Natural killer cell (primary cell): ENCODE data around the gene MTAP. TPM values are rescaled to one million over a fixed set of nuclear protein-coding genes. Genes with fewer than 3 reads are reported as not detected.

Experiments
- ATAC-seq, 3 donors: fragments of 150-1000 bp in 2 of 3; fragments of 200-7000 bp in 1 of 3; cut with Tn5 transposase; 1 replicate in 1 of 3; 2 replicates in 2 of 3; pipeline ENCODE4 v1.10.0; 2021; ENCODE audit warnings: mild to moderate bottlenecking in 2 of 3, moderate library complexity in 2 of 3
- DNase-seq, 2 donors: peaks; one replicate each; pipeline versions ENCODE4 v3.0.0 to v3.0.0-alpha.2; 2013 to 2021; ENCODE audit warnings: mixed read lengths in 1 of 2
- H3K27ac ChIP-seq: one replicate; pipeline ENCODE4 v1.5.1; 2013; ENCODE audit warnings: mild to moderate bottlenecking, low read length
- H3K27me3 ChIP-seq: one replicate; pipeline ENCODE4 v1.6.1; 2013; ENCODE audit warnings: low read length; ENCODE audit not compliant: control insufficient read depth, insufficient read depth
- H3K36me3 ChIP-seq: one replicate; pipeline ENCODE4 v1.6.1; 2013; ENCODE audit warnings: low read length; ENCODE audit not compliant: control insufficient read depth, insufficient read depth
- H3K4me1 ChIP-seq: one replicate; pipeline ENCODE4 v1.6.1; 2013; ENCODE audit warnings: low read length; ENCODE audit not compliant: control insufficient read depth, insufficient read depth
- H3K4me3 ChIP-seq: one replicate; pipeline ENCODE4 v1.5.1; 2013; ENCODE audit warnings: low read length
- H3K9me3 ChIP-seq: one replicate; pipeline ENCODE4 v1.6.1; 2013; ENCODE audit warnings: low read length; ENCODE audit not compliant: control insufficient read depth, insufficient read depth
- H3K27ac Mint-ChIP-seq, 2 donors: one replicate each; pipeline ENCODE4 v1.8.0; 2022; ENCODE audit warnings: mild to moderate bottlenecking in 2 of 2, mixed read lengths in 2 of 2, moderate library complexity in 1 of 2
- H3K27me3 Mint-ChIP-seq, 2 donors: one replicate each; pipeline ENCODE4 v1.8.0; 2022; ENCODE audit warnings: low read depth in 2 of 2, mixed read lengths in 2 of 2
- H3K36me3 Mint-ChIP-seq: one replicate; pipeline ENCODE4 v1.8.0; 2022; ENCODE audit warnings: mixed read lengths
- H3K4me1 Mint-ChIP-seq, 2 donors: one replicate each; pipeline ENCODE4 v1.8.0; 2022; ENCODE audit warnings: mixed read lengths in 2 of 2
- H3K4me3 Mint-ChIP-seq: one replicate; pipeline ENCODE4 v1.8.0; 2022; ENCODE audit warnings: mild to moderate bottlenecking, moderate library complexity, mixed read lengths
- H3K9me3 Mint-ChIP-seq, 2 donors: one replicate each; pipeline ENCODE4 v1.8.0; 2022; ENCODE audit warnings: mixed read lengths in 2 of 2
- WGBS: methylation state at CpG from one replicate; pipeline ENCODE4 v1.1.7; 2013; ENCODE audit warnings: missing lambda C conversion rate; ENCODE audit not compliant: insufficient coverage; 5-methylcytosine and 5-hydroxymethylcytosine counted together
- intact Hi-C: fragments of 100-400 bp; cut with micrococcal nuclease; formaldehyde crosslinking; loops from one replicate; pipeline ENCODE4 v1.14.2; 2022
- total RNA-seq, 4 donors: library from RNA; stranded (reverse); fragments of 120-200 nt in 1 of 4; gene quantifications; one replicate each; pipeline versions ENCODE4 v1.2.3 to v1.2.4, GENCODE V29; 2013 to 2022
- TF ChIP-seq, protein P1 (sequence below): fragments of 200-600 bp; IDR thresholded peaks from one replicate; pipeline ENCODE4 v1.8.0; 2022; ENCODE audit warnings: antibody characterized with exemption

MTAP gene
- total RNA-seq, 3 donors from 2014 or later (not counting 1 experiment from before 2014, with no cell fraction given), result 19.4 to 20.7 (median 19.6) TPM

DNA sequence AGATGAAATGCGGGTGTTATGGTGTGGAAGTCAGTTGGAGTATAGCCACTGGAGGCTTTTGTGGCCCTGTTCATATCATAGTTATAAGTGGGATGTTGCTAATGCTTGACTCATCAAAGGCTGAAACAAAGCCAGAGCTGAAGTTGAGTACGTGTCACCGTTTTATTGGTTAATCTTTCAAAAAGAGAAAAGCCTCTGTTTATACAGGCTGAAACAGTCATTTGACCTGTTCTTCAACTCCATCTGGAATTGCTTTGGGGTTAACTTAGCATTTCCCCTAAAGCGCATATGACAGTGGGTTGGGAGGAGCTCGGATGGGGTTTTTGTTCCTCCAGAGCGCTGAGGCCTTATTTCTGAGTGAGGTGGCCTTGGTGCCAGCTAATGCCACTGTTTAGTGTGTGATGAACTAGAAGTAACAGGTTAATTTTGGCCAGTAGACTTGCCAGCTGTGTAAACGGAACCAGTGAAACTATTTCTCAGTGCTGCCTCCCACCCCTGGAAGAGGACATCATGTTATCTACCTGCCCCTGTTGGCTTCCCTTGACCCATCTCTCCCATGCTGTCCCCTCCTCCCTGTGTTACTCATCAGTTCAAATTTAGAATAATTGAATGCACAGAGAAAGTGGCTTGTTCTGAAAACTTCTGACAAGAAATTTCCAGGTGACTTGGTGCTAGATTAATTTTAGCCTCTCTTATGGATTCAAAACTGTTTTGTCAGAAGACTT is 34.2 kb downstream of the MTAP start:
- TF ChIP-seq, protein P1, sequence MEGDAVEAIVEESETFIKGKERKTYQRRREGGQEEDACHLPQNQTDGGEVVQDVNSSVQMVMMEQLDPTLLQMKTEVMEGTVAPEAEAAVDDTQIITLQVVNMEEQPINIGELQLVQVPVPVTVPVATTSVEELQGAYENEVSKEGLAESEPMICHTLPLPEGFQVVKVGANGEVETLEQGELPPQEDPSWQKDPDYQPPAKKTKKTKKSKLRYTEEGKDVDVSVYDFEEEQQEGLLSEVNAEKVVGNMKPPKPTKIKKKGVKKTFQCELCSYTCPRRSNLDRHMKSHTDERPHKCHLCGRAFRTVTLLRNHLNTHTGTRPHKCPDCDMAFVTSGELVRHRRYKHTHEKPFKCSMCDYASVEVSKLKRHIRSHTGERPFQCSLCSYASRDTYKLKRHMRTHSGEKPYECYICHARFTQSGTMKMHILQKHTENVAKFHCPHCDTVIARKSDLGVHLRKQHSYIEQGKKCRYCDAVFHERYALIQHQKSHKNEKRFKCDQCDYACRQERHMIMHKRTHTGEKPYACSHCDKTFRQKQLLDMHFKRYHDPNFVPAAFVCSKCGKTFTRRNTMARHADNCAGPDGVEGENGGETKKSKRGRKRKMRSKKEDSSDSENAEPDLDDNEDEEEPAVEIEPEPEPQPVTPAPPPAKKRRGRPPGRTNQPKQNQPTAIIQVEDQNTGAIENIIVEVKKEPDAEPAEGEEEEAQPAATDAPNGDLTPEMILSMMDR, result no peak
- Histone ChIP-seq H3K27me3 (no peaks in the 10 kb centered on the region), H3K9me3 (no peaks in the 10 kb centered on the region), H3K4me1 (no peaks in the 10 kb centered on the region), H3K36me3 (peaks cover 43% of the 10 kb centered on the region), H3K27ac (no peak overlapping the region), H3K4me3 (no peak overlapping the region)
- Mint-ChIP-seq H3K36me3 (peaks cover 37% of the 10 kb centered on the region), H3K27me3 (no peaks in the 10 kb centered on the region), H3K4me3 (no peak overlapping the region), H3K4me1 (peaks cover 28 to 32% of the 10 kb centered on the region in 2 donors), H3K27ac (no peak overlapping the region), H3K9me3 (no peaks in the 10 kb centered on the region)
- ATAC-seq (no peak), DNase-seq (no peak)
- intact Hi-C loops, result no loop called here
- 92% methylated on average over 7 of the region's 7 CpGs for WGBS

DNA sequence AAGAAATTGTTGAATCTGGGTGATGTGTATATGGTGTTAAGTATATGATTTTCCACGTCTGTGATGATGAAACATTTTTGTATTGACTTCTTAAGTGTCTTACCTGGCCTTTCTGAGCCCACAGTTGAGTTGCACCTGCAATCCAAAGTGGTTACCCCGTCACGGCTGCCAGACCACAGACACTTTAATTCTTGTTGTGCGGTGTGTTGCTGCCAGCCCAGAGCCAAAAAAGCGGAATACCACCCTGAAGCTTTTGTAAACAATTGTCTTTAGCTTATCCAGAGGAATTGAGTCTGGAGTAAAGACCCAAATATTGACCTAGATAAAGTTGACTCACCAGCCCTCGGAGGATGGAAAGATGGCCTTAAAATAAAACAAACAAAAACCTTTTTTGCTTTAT is 35.1 kb downstream of the MTAP start:
- Mint-ChIP-seq H3K27ac (no peak overlapping the region), H3K36me3 (peaks cover 42% of the 10 kb centered on the region), H3K4me1 (peaks cover 21 to 28% of the 10 kb centered on the region in 2 donors), H3K27me3 (no peaks in the 10 kb centered on the region), H3K4me3 (no peak overlapping the region), H3K9me3 (no peaks in the 10 kb centered on the region)
- Histone ChIP-seq H3K36me3 (peaks cover 42% of the 10 kb centered on the region), H3K9me3 (no peaks in the 10 kb centered on the region), H3K4me1 (no peaks in the 10 kb centered on the region), H3K27ac (no peak overlapping the region), H3K4me3 (no peak overlapping the region), H3K27me3 (no peaks in the 10 kb centered on the region)
- intact Hi-C loops, result no loop called here
- ATAC-seq (no peak), DNase-seq (no peak)
- WGBS, result 97% methylated on average over 6 of the region's 6 CpGs
- TF ChIP-seq, protein P1, result no peak

DNA sequence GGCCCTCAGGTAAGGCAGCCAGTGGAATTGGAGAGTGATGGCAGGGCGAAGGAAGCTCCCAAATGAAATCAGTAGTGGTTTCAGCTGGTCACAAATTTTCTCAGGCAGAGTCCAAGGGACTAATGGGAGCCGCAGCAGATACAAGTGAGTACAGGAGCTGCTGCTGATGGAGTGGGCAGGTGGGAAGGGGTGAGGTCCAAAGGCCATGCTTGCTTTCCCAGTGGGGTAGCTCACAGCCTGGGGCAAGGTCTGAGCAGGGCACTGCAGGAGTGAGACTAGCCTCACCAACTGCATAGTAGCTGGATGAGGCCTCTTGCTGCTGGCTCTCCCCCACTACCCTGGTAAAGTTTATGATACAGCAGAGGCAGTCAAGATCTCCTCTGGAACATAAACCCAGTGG is 38.2 kb downstream of the MTAP start:
- Histone ChIP-seq H3K36me3 (peaks cover 31% of the 10 kb centered on the region), H3K4me3 (no peak overlapping the region), H3K27me3 (no peaks in the 10 kb centered on the region), H3K9me3 (no peaks in the 10 kb centered on the region), H3K27ac (no peak overlapping the region), H3K4me1 (no peaks in the 10 kb centered on the region)
- Mint-ChIP-seq H3K4me1 (peaks cover 6 to 16% of the 10 kb centered on the region in 2 donors), H3K9me3 (peaks cover 2 to 6% of the 10 kb centered on the region in 2 donors), H3K36me3 (peaks cover 56% of the 10 kb centered on the region), H3K27ac (no peak overlapping the region), H3K27me3 (no peaks in the 10 kb centered on the region), H3K4me3 (no peak overlapping the region)
- intact Hi-C loops, result no loop called here
- 48% methylated on average over 2 of the region's 2 CpGs for WGBS
- no peak for ATAC-seq
- TF ChIP-seq, protein P1, result no peak
- no peak for DNase-seq

DNA sequence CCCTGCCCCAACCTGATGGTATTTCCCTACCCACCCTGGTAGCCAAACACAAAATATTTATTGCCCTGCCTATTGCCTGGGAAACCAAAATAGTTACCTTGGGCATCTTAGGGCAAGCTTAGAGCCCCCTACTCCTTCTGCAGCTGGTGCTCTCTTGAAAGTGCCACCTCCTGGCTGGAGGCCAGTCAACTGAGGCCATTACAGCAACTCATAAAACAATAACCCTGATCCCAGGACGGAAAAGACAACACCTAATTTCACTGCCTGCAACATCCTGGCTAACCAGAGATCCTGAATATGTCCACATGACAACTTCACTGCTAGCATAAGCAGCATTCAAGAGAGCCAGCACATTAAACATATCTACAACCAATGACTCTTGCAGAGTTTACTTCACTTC is 38.7 kb downstream of the MTAP start:
- no peaks in the 10 kb centered on the region for H3K27me3 Mint-ChIP-seq
- no peaks in the 10 kb centered on the region for H3K27me3 ChIP-seq

More for the DNA sequence above, 38.7 kb downstream of the MTAP start:
- H3K4me3 Mint-ChIP-seq, result no peak overlapping the region
- intact Hi-C loops, result no loop called here
- peaks cover 60% of the 10 kb centered on the region for H3K36me3 Mint-ChIP-seq
- Histone ChIP-seq H3K9me3 (no peaks in the 10 kb centered on the region), H3K27ac (no peak overlapping the region), H3K36me3 (peaks cover 31% of the 10 kb centered on the region), H3K4me1 (no peaks in the 10 kb centered on the region), H3K4me3 (no peak overlapping the region)
- no peak overlapping the region for H3K27ac Mint-ChIP-seq
- DNase-seq (no peak), ATAC-seq (no peak)
- WGBS, result 100% methylated on average over 1 of the region's 1 CpG
- peaks cover 2 to 6% of the 10 kb centered on the region in 2 donors for H3K9me3 Mint-ChIP-seq
- TF ChIP-seq, protein P1, result no peak
- H3K4me1 Mint-ChIP-seq, result peaks cover 6 to 12% of the 10 kb centered on the region in 2 donors
